LHCN-M2 (cell line): ENCODE measurements around the gene VRK3. TPM values are rescaled to one million over a fixed set of nuclear protein-coding genes. Genes with fewer than 3 reads are reported as not detected.

Experiments
- DNase-seq: peaks from one replicate; pipeline ENCODE4 v3.0.0-alpha.2; 2012; ENCODE audit warnings: low read depth
- total RNA-seq: library from RNA; depleted of rRNA; stranded (reverse); fragments of >200 nt; gene quantifications from 2 replicates; pipeline ENCODE4 v1.2.3, GENCODE V29; 2014

Gene VRK3
- total RNA-seq, 1 experiment from 2014 or later: 20.5 TPM

- no peak for DNase-seq
These were observed 5.8 kb upstream of the VRK3 start for GRCh38 chr19:50030937-50031336.

- no peak for DNase-seq
These were observed 5.1 kb upstream of the VRK3 start for GRCh38 chr19:50030225-50030624.

GRCh38 chr19:50026550-50026906 lies 1.4 kb upstream of the VRK3 start:
- DNase-seq: no peak

GRCh38 chr19:50025794-50026549 lies 800 bp upstream of the VRK3 start, which contains the start of gene ZNF473:
ZNF473 (plus strand) TSS chr19:50026005; CDS start chr19:50031083, 5,078 bp downstream.
- DNase-seq: peak; percentile 95

- no peak for DNase-seq
These were observed 502 bp downstream of the VRK3 start for GRCh38 chr19:50024719-50025021.

- DNase-seq: no peak
These were observed 2.3 kb downstream of the VRK3 start for GRCh38 chr19:50022823-50023222.

- no peak for DNase-seq
These were observed 4.7 kb downstream of the VRK3 start for GRCh38 chr19:50020481-50020880.

GRCh38 chr19:50016225-50016807 lies 8.9 kb downstream of the VRK3 start:
- no peak for DNase-seq

GRCh38 chr19:50008532-50008931 lies 16.6 kb downstream of the VRK3 start:
- DNase-seq: no peak

- DNase-seq: no peak
These were observed 17.2 kb downstream of the VRK3 start for GRCh38 chr19:50007947-50008346.

GRCh38 chr19:50007170-50007569 lies 18.0 kb downstream of the VRK3 start:
- no peak for DNase-seq

- no peak for DNase-seq
These were observed 19.7 kb downstream of the VRK3 start for GRCh38 chr19:50005428-50005827.

GRCh38 chr19:50003810-50004419 lies 21.3 kb downstream of the VRK3 start:
- DNase-seq: peak; percentile 96

- DNase-seq: no peak
These were observed 21.9 kb downstream of the VRK3 start for GRCh38 chr19:50003254-50003788.

GRCh38 chr19:50002386-50002960 lies 22.7 kb downstream of the VRK3 start:
- DNase-seq: no peak

GRCh38 chr19:50001775-50002174 lies 23.4 kb downstream of the VRK3 start:
- no peak for DNase-seq

- DNase-seq: no peak
These were observed 24.2 kb downstream of the VRK3 start for GRCh38 chr19:50000841-50001557.

GRCh38 chr19:50000038-50000840 lies 24.9 kb downstream of the VRK3 start:
- DNase-seq: no peak

- no peak for DNase-seq
These were observed 25.7 kb downstream of the VRK3 start for GRCh38 chr19:49999371-50000010.

GRCh38 chr19:49997709-49998108 lies 27.5 kb downstream of the VRK3 start:
- peak; percentile 17 for DNase-seq
